Activated naive CD8-positive, alpha-beta T cell treated with anti-CD3 and anti-CD28 coated beads, Interleukin-2, amount 50 U/mL, for 24 hours (primary cell): ENCODE measurements around the gene FAM193B.

Experiments
- ATAC-seq: fragments of 150-1000 bp; cut with Tn5 transposase; one replicate; pipeline ENCODE4 v1.10.0; 2021
- DNase-seq: peaks from one replicate; pipeline ENCODE4 v3.0.0; 2021
- H3K27ac Mint-ChIP-seq: one replicate; pipeline ENCODE4 v1.8.0; 2021; ENCODE audit warnings: mild to moderate bottlenecking, mixed read lengths
- H3K27me3 Mint-ChIP-seq: one replicate; pipeline ENCODE4 v1.8.0; 2021; ENCODE audit warnings: mixed read lengths
- H3K36me3 Mint-ChIP-seq: one replicate; pipeline ENCODE4 v1.8.0; 2021; ENCODE audit warnings: low read depth, mixed read lengths
- H3K4me1 Mint-ChIP-seq: one replicate; pipeline ENCODE4 v1.8.0; 2021; ENCODE audit warnings: mixed read lengths
- H3K4me3 Mint-ChIP-seq: one replicate; pipeline ENCODE4 v1.8.0; 2021; ENCODE audit warnings: mild to moderate bottlenecking, moderate library complexity, mixed read lengths
- H3K9me3 Mint-ChIP-seq: one replicate; pipeline ENCODE4 v1.8.0; 2021; ENCODE audit warnings: mixed read lengths

The FAM193B gene

DNA sequence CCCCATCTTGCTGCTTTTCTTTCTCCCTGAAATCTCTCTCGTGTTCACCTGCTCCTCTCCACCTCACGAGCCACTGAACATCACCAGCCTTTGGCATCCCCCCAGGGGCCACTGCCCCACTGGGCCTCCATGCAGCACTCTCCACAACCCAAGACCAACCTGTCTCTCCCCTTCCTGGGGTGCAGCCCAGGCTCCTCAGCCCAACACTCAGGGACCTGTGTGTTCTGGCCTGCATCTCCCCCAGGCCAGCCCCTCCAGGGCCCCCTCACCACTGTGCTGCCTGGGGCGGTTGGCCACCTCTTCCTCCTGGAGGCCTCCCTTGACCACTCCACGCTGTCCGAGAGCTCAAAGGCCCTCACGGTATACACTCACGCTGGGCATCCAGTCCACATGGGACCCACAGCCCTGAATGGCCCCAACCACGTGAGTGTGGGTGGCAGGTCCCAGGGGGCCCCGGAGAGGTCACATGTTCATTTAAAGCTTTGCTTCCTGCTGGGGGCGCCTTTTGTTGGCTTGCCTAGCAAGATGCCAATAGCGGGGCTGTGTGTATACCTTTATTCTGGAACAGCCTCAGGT, 44.3 kb downstream of the FAM193B start:
- no peaks in the 10 kb centered on the region for H3K27me3 Mint-ChIP-seq
- no peaks in the 10 kb centered on the region for H3K9me3 Mint-ChIP-seq
- peaks cover 30% of the 10 kb centered on the region for H3K36me3 Mint-ChIP-seq
- no peak overlapping the region for H3K27ac Mint-ChIP-seq
- ATAC-seq (peak; percentile 27), DNase-seq (no peak)
- peak overlapping the region; percentile 68 for H3K4me3 Mint-ChIP-seq
- peaks cover 29% of the 10 kb centered on the region for H3K4me1 Mint-ChIP-seq

DNA sequence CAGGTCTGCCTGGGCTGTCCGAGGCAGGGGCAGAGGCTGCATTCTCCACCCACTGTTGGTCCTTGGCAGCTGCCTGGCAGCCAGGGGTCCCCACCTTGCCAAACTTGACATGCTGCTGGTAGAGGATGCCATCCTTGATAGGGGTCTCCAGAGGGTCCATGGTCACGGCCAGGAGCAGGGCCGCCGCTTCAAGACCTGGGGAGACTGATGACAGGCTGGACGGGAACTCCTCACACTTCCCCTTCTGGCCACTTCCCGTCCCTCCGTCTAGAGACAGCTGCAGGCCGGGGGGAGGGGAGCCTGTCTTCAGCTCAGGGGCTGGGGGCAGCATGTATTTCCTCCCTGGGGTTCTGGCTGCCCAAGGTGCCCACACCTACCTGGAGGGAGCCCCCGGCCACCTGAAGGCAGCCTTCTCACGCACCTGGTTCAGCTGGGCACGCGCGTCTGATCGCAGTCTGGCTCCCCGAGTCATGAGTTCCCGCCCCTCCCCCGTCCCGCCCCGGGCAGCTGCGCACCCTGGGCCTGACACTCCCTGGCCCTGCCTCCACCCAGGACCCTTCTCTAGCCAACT, 44.9 kb downstream of the FAM193B start, which contains the start of gene DOK3:
Gene DOK3, minus strand, starts transcription at position 446 of the 571 bp plus-strand sequence. Its CDS starts 286 bp downstream, at position 160.
- Mint-ChIP-seq H3K27me3 (no peaks in the 10 kb centered on the region), H3K9me3 (no peaks in the 10 kb centered on the region), H3K4me1 (peaks cover 27% of the 10 kb centered on the region), H3K27ac (peak within 1 kb of the TSS; percentile 62), H3K4me3 (peak within 1 kb of the TSS; percentile 68), H3K36me3 (peaks cover 28% of the 10 kb centered on the region)
- ATAC-seq: peak; percentile 15
- DNase-seq: peak; percentile 30

DNA sequence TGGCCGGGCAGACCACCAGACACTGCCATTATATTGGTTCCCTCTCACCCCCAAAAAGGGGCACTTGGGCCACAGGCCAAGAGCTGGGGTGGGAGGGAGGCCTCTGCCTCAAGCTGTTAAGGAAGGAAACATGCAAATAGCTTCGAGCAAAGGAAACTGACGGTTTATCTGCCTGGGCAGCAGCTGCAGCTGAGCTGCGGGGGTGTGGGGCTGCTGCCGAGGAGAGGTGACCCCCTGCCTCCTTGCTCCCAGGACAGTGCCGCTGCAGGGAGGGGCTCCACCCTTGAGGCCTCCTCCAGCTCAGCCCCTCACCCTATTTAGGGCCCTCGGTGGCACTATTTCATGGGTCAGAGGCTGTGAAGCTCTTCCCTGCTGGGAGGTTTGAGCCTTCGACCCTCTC, 45.5 kb downstream of the FAM193B start:
- DNase-seq (no peak), ATAC-seq (peak; percentile 13)
- Mint-ChIP-seq H3K36me3 (peaks cover 23% of the 10 kb centered on the region), H3K4me3 (peak overlapping the region; percentile 17), H3K27ac (no peak overlapping the region), H3K9me3 (no peaks in the 10 kb centered on the region), H3K27me3 (no peaks in the 10 kb centered on the region), H3K4me1 (peaks cover 22% of the 10 kb centered on the region)

DNA sequence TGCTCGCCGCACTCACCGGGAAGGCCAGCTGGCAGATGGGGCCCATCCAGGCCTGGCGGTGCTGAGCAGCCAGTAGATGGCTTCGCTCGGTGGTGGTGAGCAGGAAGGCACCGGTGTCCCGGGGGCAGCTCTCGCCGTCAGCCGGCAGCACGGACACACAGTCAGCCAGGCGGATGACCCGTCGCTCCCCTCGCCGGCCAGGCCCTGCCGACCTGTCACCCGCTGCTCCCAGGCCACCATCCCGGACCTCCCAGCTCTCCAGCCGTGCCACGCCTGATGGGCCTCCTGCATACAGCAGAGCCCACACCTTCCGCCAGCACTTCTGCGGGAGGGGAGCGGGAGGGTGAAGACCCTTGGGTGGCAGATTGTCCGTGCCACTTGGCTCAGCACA, 46.1 kb downstream of the FAM193B start:
- DNase-seq (no peak), ATAC-seq (no peak)
- H3K27me3 Mint-ChIP-seq: no peaks in the 10 kb centered on the region
- no peak overlapping the region for H3K27ac Mint-ChIP-seq
- H3K4me3 Mint-ChIP-seq: no peak overlapping the region
- H3K4me1 Mint-ChIP-seq: peaks cover 21% of the 10 kb centered on the region
- H3K36me3 Mint-ChIP-seq: peaks cover 17% of the 10 kb centered on the region
- H3K9me3 Mint-ChIP-seq: no peaks in the 10 kb centered on the region

DNA sequence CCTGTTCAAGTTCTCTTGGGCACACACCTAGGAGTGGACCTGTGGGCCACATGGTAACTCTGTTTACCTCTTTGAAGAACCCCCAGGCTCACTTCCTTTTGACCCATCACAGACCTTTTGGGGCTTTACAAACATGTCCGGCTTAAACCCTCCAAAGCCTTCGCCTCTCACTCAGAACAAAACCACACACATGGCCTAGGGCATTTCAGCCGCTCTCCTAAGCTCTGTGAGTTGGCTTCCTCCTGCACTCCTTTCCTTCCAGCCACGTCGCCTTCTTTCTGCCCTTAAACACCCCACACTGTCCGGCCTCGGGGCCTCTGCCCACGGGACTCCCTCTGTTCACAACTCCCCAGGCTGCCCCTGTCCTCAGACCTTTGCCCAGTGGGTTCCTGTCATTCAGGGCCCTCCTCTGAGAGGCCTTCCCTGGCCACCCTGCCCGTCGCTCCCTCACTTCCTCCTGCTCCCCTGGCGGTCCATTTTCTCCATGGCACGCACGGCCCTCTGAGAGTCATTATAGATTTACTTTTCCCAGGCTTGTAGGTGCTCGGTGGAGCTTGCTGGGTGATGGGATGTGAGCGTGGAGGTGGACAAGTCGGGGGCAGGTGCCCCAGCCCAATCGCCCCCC, 46.7 kb downstream of the FAM193B start:
- Mint-ChIP-seq H3K4me1 (peaks cover 21% of the 10 kb centered on the region), H3K27ac (peak overlapping the region; percentile 8)

DNA sequence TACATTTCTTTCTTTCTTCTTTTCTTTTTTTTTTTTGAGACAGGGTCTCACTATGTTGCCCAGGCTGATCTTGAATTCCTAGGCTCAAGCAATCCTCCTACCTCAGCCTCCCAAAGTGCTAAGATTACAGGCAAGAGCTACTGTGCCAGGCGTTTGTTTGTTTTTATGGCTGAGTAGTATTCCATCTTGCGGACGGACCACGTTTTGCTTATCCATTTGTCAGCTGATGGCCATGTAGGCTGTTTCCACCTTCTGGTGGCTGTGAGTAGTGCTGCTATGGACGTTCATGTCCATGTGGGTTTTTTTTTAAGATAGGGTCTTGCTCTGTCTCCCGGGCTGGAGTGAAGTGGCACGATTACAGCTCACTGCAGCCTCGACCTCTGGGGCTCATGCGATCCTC, 47.2 kb downstream of the FAM193B start:
- Mint-ChIP-seq H3K4me3 (no peak overlapping the region), H3K9me3 (no peaks in the 10 kb centered on the region), H3K27me3 (no peaks in the 10 kb centered on the region), H3K36me3 (peaks cover 13% of the 10 kb centered on the region), H3K4me1 (peaks cover 24% of the 10 kb centered on the region), H3K27ac (peak overlapping the region; percentile 8)
- ATAC-seq: no peak
- no peak for DNase-seq

More for the DNA sequence above, 46.7 kb downstream of the FAM193B start:
- Mint-ChIP-seq H3K27me3 (no peaks in the 10 kb centered on the region), H3K9me3 (no peaks in the 10 kb centered on the region), H3K36me3 (peaks cover 13% of the 10 kb centered on the region), H3K4me3 (no peak overlapping the region)
- ATAC-seq (no peak), DNase-seq (no peak)

DNA sequence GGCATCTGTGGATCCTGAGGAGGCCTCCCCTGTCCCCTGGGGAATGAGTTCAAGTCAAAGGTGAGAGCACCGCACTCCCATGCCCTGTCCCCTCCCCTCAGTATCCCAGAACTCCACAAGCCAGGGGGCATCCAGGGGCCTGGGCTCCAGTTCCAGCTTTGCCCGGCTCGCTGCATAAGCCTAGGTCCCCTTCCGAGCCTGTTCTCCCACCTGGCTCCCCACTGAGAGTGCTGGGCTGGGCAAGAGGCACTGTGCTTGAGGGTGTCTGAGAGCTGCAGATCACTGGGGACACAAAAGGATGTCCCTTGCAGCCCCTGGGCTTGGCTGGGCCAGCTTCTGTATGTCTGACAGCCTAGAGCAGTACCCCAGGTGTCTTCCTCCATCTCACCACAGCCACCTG, 49.3 kb downstream of the FAM193B start:
- H3K27ac Mint-ChIP-seq: no peak overlapping the region
- peaks cover 17% of the 10 kb centered on the region for H3K4me1 Mint-ChIP-seq
- no peaks in the 10 kb centered on the region for H3K27me3 Mint-ChIP-seq
- no peak for ATAC-seq
- H3K4me3 Mint-ChIP-seq: no peak overlapping the region
- H3K36me3 Mint-ChIP-seq: no peaks in the 10 kb centered on the region
- no peaks in the 10 kb centered on the region for H3K9me3 Mint-ChIP-seq
- DNase-seq: no peak

DNA sequence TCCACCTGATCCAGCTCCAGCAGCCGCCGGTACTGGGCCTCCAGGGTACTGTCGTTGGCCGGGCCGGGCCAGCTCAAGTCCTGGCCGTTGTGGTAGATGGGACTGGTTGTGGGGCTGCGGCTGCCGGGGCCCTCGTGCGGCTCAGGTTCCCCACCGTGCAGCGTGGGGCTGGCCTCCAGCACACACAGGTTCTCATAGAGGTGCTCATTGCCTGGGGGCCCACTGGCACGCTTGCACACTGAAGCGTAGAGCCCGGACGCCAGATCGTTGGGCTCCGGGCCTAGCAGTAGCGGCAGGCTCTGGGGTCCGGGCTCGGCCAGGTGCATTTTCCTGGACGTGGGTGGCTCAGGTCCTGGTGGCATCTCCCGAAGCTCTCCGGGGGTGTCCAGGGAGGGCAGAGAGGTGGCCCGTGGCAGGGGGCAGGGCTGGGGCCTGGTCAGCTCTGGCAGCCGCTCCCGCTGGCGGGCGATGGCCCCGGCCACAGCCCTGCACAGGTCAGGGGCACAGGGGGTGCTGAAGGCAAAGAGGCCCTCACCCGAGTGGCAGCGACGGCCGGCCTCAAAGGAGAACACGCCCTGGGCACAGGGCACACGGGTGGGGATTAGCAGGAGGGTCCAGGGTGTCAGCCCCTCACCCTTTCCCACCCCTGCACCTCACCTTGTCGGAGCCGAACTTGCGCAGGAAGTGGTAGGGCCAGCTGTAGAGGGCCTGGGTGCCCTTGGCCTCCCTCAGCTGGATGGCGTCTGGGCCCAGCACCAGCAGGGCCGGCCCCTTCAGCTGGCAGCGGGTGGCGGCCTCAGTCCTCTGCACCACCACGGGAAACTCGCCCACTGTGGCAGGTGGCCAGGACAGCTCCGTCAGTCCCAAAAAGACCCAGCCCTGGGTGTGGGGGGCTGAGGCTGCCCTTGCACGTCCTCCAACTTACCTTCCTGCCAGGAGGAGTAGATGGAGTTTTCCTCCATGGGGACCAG, 50.0 kb downstream of the FAM193B start:
- Mint-ChIP-seq H3K9me3 (no peaks in the 10 kb centered on the region), H3K36me3 (no peaks in the 10 kb centered on the region), H3K27me3 (peaks cover 6% of the 10 kb centered on the region), H3K27ac (no peak overlapping the region), H3K4me1 (peaks cover 17% of the 10 kb centered on the region), H3K4me3 (no peak overlapping the region)
- no peak for ATAC-seq
- no peak for DNase-seq

DNA sequence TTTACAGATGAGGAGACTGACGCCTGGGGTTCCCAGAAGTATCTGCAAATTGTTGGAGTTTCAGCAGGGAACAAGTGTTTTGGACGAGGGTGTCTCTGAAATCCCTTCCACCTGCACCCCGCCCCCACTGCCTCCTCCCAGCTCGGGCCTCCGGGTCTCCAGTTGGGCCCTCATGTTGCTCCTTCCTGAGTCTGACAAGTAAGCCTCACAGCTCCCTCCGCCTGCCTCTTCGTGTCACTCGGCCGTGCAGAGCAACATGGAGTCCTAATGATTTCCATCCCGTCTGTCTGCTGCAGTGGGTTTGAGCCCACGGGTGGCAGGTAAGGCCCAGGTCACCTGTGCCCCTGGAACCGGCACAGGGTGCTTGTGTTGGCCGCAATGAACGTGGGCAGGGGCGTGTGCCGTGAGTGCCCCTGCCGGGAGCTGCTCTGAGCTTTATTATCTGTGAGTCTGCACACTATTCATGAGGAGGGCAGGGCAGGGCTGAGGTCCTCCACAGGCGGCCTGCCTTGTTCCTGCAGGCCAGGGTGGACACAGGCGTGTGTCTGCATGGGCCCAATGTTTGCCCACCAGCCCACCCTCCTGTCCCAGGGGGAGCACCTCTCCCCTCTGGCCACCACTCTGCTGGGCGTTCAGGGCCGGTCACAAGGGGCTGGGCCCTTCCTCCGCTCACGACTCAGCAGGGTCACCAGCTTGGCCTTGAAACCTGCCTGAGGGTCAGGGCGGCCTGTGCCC, 50.8 kb downstream of the FAM193B start:
- H3K9me3 Mint-ChIP-seq: no peaks in the 10 kb centered on the region
- H3K27me3 Mint-ChIP-seq: peaks cover 12% of the 10 kb centered on the region
- H3K4me3 Mint-ChIP-seq: no peak overlapping the region
- peaks cover 17% of the 10 kb centered on the region for H3K4me1 Mint-ChIP-seq
- no peak for DNase-seq
- no peak for ATAC-seq
- no peaks in the 10 kb centered on the region for H3K36me3 Mint-ChIP-seq
- no peak overlapping the region for H3K27ac Mint-ChIP-seq

DNA sequence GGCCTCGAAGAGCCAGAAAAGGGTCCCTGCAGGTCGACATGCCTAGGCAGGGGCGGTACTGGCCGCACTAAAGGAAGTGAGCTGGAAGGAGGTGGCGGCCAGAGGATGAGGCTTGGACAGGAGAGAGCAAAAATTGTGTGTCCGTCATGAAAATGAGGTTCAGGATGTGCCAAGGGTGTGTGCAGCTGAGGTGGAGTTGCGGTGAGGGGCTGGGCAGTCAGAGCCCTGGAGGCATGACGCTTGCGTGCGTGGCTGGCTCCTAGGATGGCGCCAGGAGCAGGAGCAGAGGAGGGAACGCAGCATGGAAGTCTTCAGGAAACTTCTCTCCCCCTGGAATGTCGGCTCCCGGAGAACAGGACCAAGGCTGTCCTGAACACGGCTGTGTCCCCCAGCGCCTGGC, 51.5 kb downstream of the FAM193B start:
- Mint-ChIP-seq H3K27me3 (peaks cover 15% of the 10 kb centered on the region), H3K4me1 (peaks cover 21% of the 10 kb centered on the region), H3K4me3 (no peak overlapping the region), H3K9me3 (no peaks in the 10 kb centered on the region), H3K36me3 (no peaks in the 10 kb centered on the region), H3K27ac (no peak overlapping the region)
- ATAC-seq (no peak), DNase-seq (no peak)

DNA sequence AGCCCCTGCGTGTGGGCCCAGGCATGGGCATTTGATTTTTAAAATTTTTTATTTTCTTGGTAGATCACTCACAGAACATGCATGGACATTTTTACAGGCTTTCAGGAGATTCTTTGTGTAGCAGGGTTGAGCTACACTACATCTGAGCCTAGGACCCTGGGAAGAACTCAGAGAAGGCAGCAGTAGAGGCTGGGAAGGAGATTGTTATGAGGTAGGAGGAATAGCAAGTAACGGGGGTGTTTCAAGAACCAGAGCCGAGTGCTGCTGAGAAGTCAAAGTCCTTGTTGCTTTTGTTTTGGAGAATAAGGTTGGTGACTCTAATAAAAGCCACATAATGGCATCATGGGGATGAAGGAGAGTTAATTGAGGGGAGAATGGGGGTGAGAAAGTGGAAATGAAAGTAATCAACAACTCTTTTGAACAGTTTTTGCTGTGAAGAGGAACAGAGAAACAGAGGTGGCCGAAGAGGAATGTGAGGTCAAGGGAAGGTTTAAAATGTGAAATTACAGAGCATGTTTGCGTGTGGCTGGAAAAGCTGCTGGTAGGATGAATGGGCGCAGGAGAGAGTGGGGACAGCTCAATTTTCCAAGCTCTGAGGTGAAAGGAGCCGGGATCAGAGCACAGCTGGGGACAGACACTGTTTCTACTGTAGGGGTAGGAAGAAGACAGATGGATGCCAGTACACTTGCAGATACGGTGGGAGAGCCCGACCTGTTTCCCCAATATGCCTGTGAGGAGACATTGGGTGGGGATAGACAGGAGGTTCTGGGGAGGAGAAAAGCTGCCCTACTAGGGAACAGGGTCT, 52.3 kb downstream of the FAM193B start:
- H3K36me3 Mint-ChIP-seq: no peaks in the 10 kb centered on the region
- DNase-seq (no peak), ATAC-seq (no peak)
- no peak overlapping the region for H3K27ac Mint-ChIP-seq
- H3K27me3 Mint-ChIP-seq: peaks cover 15% of the 10 kb centered on the region
- no peaks in the 10 kb centered on the region for H3K9me3 Mint-ChIP-seq
- H3K4me3 Mint-ChIP-seq: no peak overlapping the region
- H3K4me1 Mint-ChIP-seq: peaks cover 23% of the 10 kb centered on the region

DNA sequence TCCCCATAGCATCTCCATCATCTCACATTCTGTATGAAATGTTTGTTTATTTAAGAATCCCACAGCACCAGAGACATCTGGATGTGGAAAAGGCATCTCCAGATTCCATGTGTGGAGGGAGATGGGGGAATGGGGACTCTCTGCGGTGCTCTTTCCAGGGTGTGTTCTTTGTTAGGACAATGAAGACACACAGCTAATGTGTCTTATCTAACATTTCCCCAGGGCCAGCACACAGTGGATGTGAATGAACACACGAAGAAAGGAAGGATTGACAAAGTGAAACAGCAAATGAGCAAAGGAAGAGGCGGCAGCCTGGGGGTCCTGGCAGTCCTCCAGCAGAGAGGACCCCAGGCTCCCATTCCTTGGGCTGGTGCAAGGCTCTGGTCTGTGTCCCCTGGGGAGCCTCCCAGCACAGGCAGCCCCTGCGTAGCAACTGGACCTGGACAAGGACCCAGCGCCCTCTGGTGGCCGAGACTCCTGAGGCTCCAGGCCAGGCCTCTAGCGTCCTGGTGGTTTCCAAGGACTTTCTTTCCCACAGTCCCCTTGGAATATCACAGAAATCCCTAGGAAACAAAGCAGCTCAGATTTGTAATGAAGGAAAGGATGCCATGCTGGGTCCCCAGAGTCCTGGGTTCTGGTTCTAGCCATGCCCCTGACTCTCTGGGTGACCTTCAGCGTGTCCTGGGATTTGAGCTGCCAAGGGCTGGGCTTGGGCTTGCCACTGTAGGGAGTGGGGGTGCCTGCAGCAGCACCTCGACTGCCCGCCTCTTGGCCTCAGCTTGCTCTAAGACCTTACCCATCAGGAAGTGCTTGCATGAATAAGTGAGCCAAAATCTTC, 53.5 kb downstream of the FAM193B start:
- H3K9me3 Mint-ChIP-seq: no peaks in the 10 kb centered on the region
- ATAC-seq: peak; percentile 39
- H3K36me3 Mint-ChIP-seq: no peaks in the 10 kb centered on the region
- H3K4me3 Mint-ChIP-seq: no peak overlapping the region
- peaks cover 15% of the 10 kb centered on the region for H3K27me3 Mint-ChIP-seq
- H3K27ac Mint-ChIP-seq: no peak overlapping the region
- DNase-seq: peak; percentile 96
- peaks cover 28% of the 10 kb centered on the region for H3K4me1 Mint-ChIP-seq

DNA sequence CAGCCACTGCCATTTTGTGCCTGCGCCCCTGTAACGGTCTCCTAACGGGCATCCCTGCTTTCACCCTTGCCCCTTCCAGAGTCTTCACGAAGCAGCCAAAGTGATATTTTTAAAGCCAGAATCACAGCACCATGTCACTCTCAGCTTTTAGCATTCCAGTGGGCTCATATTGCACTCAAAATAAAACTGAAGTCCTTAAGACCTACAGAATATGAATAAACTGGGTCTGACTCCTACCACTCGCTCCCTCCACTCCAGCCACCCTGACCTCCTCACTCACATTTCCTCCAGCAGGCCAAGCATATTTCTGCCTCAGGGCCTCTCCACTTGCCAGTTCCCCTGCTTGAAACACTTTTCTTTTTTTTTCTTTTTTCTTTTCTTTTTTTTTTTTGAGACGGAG, 54.5 kb downstream of the FAM193B start:
- peaks cover 15% of the 10 kb centered on the region for H3K27me3 Mint-ChIP-seq
- H3K4me1 Mint-ChIP-seq: peaks cover 38% of the 10 kb centered on the region
- H3K27ac Mint-ChIP-seq: no peak overlapping the region
- H3K9me3 Mint-ChIP-seq: no peaks in the 10 kb centered on the region
- no peak for DNase-seq
- H3K4me3 Mint-ChIP-seq: no peak overlapping the region
- H3K36me3 Mint-ChIP-seq: no peaks in the 10 kb centered on the region
- no peak for ATAC-seq
